Thoracic aorta (tissue), 2 donors: ENCODE data around the gene SYNPO2. TPM values are rescaled to one million over a fixed set of nuclear protein-coding genes. Genes with fewer than 3 reads are reported as not detected.

Source experiments
- ATAC-seq: fragments of 150-250 bp; one replicate; pipeline ENCODE4 v1.8.0; 2017; ENCODE audit warnings: low read depth; ENCODE audit not compliant: insufficient number of reproducible peaks, low FRiP score
- DNase-seq: peaks from one replicate; pipeline ENCODE4 v3.0.0-alpha.2; 2020; ENCODE audit warnings: low spot score
- H3K27ac ChIP-seq, 2 donors: fragments of 200-600 bp; sonication (generic); 1 replicate in 1 of 2; 2 replicates in 1 of 2; pipeline ENCODE4 v1.5.1; 2016; ENCODE audit warnings: mild to moderate bottlenecking in 2 of 2, moderate library complexity in 2 of 2
- H3K27me3 ChIP-seq: fragments of 200-600 bp; sonication (generic); replicated peaks from 2 replicates; pipeline ENCODE4 v1.6.0; 2016; ENCODE audit warnings: mild to moderate bottlenecking; ENCODE audit not compliant: insufficient read depth
- H3K36me3 ChIP-seq: fragments of 200-600 bp; sonication (generic); one replicate; pipeline ENCODE4 v1.5.1; 2016
- H3K4me1 ChIP-seq, 2 donors: fragments of 200-600 bp; sonication (generic); 1 replicate in 1 of 2; 2 replicates in 1 of 2; pipeline versions ENCODE4 v1.5.1 to v1.6.0; 2016; ENCODE audit warnings: low read depth in 2 of 2, mild to moderate bottlenecking in 1 of 2; ENCODE audit not compliant: control insufficient read depth in 1 of 2
- H3K4me3 ChIP-seq: fragments of 200-600 bp; sonication (generic); 2 replicates; pipeline ENCODE4 v1.5.1; 2016; ENCODE audit warnings: mild to moderate bottlenecking
- H3K9me3 ChIP-seq: fragments of 200-600 bp; sonication (generic); 2 replicates; pipeline ENCODE4 v1.5.1; 2016
- CTCF ChIP-seq: fragments of 200-600 bp; sonication (generic); IDR thresholded peaks from one replicate; pipeline ENCODE4 v1.5.1; 2019; ENCODE audit warnings: antibody characterized with exemption
- total RNA-seq, 2 donors: library from RNA; depleted of rRNA; stranded (reverse); fragments of >200 nt; gene quantifications; one replicate each; pipeline versions ENCODE4 v1.1.0 to v1.2.3, GENCODE V29; 2016

The SYNPO2 gene, protein sequence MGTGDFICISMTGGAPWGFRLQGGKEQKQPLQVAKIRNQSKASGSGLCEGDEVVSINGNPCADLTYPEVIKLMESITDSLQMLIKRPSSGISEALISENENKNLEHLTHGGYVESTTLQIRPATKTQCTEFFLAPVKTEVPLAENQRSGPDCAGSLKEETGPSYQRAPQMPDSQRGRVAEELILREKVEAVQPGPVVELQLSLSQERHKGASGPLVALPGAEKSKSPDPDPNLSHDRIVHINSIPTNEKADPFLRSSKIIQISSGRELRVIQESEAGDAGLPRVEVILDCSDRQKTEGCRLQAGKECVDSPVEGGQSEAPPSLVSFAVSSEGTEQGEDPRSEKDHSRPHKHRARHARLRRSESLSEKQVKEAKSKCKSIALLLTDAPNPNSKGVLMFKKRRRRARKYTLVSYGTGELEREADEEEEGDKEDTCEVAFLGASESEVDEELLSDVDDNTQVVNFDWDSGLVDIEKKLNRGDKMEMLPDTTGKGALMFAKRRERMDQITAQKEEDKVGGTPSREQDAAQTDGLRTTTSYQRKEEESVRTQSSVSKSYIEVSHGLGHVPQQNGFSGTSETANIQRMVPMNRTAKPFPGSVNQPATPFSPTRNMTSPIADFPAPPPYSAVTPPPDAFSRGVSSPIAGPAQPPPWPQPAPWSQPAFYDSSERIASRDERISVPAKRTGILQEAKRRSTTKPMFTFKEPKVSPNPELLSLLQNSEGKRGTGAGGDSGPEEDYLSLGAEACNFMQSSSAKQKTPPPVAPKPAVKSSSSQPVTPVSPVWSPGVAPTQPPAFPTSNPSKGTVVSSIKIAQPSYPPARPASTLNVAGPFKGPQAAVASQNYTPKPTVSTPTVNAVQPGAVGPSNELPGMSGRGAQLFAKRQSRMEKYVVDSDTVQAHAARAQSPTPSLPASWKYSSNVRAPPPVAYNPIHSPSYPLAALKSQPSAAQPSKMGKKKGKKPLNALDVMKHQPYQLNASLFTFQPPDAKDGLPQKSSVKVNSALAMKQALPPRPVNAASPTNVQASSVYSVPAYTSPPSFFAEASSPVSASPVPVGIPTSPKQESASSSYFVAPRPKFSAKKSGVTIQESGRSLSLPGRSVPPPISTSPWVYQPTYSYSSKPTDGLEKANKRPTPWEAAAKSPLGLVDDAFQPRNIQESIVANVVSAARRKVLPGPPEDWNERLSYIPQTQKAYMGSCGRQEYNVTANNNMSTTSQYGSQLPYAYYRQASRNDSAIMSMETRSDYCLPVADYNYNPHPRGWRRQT
- total RNA-seq, result 100 to 1,000 TPM; 264 to 313 TPM

DNA sequence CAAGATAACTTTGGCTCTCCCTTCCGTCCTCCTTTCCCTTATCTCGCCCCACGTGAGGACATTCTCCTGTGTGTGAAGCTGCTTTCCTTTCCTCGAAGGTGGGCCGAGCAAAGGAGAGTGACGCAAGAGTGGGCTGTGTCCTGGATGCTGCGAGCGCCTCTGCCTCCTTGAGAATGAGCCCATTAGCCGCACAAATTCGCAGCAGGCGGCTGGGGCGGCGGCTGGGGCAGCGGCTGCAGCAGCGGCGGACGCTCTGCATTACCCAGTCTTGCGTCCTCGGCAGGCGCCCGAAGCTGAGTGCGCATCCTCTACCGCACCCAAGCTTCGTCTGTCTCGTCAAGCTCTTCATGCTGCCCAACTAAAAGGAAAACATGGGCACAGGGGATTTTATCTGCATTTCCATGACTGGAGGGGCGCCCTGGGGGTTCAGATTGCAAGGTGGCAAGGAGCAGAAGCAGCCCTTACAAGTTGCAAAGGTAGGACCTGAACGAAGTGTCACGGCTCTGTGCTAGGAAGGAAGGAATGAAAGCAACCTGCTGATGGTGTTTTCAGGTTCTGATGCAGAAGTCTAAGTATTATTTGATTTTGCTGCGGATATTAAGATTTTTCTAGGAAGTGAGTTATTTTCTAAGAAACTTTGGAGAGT lies at the start of gene SYNPO2:
SYNPO2 (plus strand) TSS at position 189 of the 646 bp plus-strand sequence; CDS start at position 372, 183 bp downstream.
- DNase-seq (peak; percentile 64), ATAC-seq (peak; percentile 90)
- H3K27me3 ChIP-seq, result no peaks in the 10 kb centered on the region
- H3K4me1 ChIP-seq, result no peaks in the 10 kb centered on the region
- H3K4me3 ChIP-seq, result peak within 1 kb of the TSS; percentile 81
- no peaks in the 10 kb centered on the region for H3K9me3 ChIP-seq
- peak within 1 kb of the TSS; percentile 82 to 92 for H3K27ac ChIP-seq
- H3K36me3 ChIP-seq, result no peaks in the 10 kb centered on the region
- no peak for TF ChIP-seq CTCF

- no peaks in the 10 kb centered on the region for H3K36me3 ChIP-seq
- no peak for DNase-seq
- no peak for ATAC-seq
- no peaks in the 10 kb centered on the region for H3K27me3 ChIP-seq
- no peak overlapping the region for H3K4me3 ChIP-seq
- H3K4me1 ChIP-seq, result peaks cover 0 to 6% of the 10 kb centered on the region in 2 donors
- TF ChIP-seq CTCF, result no peak
- no peak overlapping the region for H3K27ac ChIP-seq
- H3K9me3 ChIP-seq, result no peaks in the 10 kb centered on the region
Observed at GRCh38 chr4:118839221-118839927, 49.3 kb upstream of the SYNPO2 start.

GRCh38 chr4:118842055-118842454 lies 46.6 kb upstream of the SYNPO2 start:
- Histone ChIP-seq H3K27ac (no peak overlapping the region), H3K4me1 (no peaks in the 10 kb centered on the region), H3K27me3 (no peaks in the 10 kb centered on the region), H3K9me3 (no peaks in the 10 kb centered on the region), H3K36me3 (no peaks in the 10 kb centered on the region), H3K4me3 (no peak overlapping the region)
- DNase-seq (no peak), ATAC-seq (no peak)
- no peak for TF ChIP-seq CTCF

DNA sequence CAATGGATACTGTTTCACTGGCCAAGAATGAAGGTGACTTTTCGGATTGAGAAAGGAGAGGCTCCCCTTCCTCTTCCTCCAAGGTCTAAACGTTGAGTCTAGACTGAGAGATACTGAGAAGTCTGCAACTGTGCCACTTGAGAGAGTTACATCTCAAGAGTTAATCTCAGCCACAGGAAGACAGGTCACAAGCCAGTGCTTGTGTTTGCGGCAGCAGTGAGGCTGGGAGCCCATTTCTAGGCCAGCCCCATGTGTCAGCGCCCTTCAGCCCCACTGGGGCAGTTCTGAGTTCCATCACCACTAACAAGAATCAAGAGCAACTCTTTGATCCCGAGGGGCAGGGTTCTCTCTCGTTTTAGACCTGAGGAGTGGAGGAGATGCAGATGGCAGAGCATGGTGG lies 45.4 kb upstream of the SYNPO2 start:
- H3K27me3 ChIP-seq, result no peaks in the 10 kb centered on the region
- no peak for TF ChIP-seq CTCF

More for the DNA sequence above, 45.4 kb upstream of the SYNPO2 start:
- no peaks in the 10 kb centered on the region for H3K4me1 ChIP-seq
- no peak overlapping the region for H3K27ac ChIP-seq
- no peaks in the 10 kb centered on the region for H3K36me3 ChIP-seq
- no peak overlapping the region for H3K4me3 ChIP-seq
- ATAC-seq (no peak), DNase-seq (no peak)
- no peaks in the 10 kb centered on the region for H3K9me3 ChIP-seq
